Upper lobe of right lung (tissue), 1 donor: ENCODE measurements around the gene KIF1C. TPM values are rescaled to one million over a fixed set of nuclear protein-coding genes. Genes with fewer than 3 reads are reported as not detected.
"Not testable (repeated sequence)": the region's sequence is repeated elsewhere in the genome, so short reads cannot be mapped to it uniquely, and the experiment has no call there.

Experiments used
- ATAC-seq: fragments of 200-7000 bp; cut with Tn5 transposase; one replicate; pipeline ENCODE4 v1.9.1; 2020; ENCODE audit warnings: mild to moderate bottlenecking, moderate library complexity
- DNase-seq: peaks from one replicate; pipeline ENCODE4 v3.0.0-alpha.2; 2020
- H3K27ac ChIP-seq: fragments of 200-600 bp; one replicate; pipeline ENCODE4 v1.8.0; 2022
- H3K27me3 ChIP-seq: fragments of 200-600 bp; one replicate; pipeline ENCODE4 v1.8.0; 2022; ENCODE audit warnings: mild to moderate bottlenecking
- H3K36me3 ChIP-seq: fragments of 200-600 bp; one replicate; pipeline ENCODE4 v1.8.0; 2022
- H3K4me1 ChIP-seq: fragments of 200-600 bp; one replicate; pipeline ENCODE4 v1.8.0; 2022
- H3K4me3 ChIP-seq: fragments of 200-600 bp; one replicate; pipeline ENCODE4 v1.8.0; 2022; ENCODE audit warnings: mild to moderate bottlenecking
- H3K9me3 ChIP-seq: fragments of 200-600 bp; one replicate; pipeline ENCODE4 v1.8.0; 2022
- intact Hi-C: fragments of 100-400 bp; cut with DNase I; formaldehyde crosslinking; loops from one replicate; pipeline ENCODE4 v1.11.0; 2022
- total RNA-seq: library from RNA; stranded (reverse); fragmentation: NEBNext Ultra II Directional; extraction: Animal tissue kit (Norgen Biotek cat#: 25700); gene quantifications from one replicate; pipeline ENCODE4 v1.2.1, GENCODE V29; 2021
- TF ChIP-seq, protein P1 (sequence below): fragments of 200-600 bp; IDR thresholded peaks from one replicate; pipeline ENCODE4 v1.8.0; 2022; ENCODE audit warnings: antibody characterized with exemption
- donor health status: DM: no; HTN: yes; CAD: no; lungs with severe emphysema.

The KIF1C gene
- total RNA-seq, 1 donor from 2014 or later, result 254 TPM

DNA sequence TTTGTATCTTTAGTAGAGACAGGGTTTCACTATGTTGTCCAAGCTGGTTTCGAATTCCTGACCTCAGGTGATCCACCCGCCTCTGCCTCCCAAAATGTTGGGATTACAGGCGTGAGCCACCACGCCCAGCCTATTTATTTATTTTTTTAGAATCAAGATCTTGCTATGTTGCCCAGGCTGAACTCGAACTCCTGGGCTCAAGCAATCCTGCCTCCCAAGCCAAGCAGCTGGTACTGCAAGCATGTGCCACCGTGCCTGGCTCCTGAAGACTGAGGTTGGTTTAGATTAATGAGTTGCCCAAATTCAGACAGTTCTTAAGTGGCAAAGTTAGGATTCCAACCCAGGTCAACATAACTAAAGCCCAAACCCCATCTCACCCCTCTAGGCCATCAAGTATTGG, 29.5 kb downstream of the KIF1C start:
- H3K9me3 ChIP-seq, result no peaks in the 10 kb centered on the region
- no peak overlapping the region for H3K4me3 ChIP-seq
- H3K36me3 ChIP-seq, result peaks cover 19% of the 10 kb centered on the region
- TF ChIP-seq, protein P1, sequence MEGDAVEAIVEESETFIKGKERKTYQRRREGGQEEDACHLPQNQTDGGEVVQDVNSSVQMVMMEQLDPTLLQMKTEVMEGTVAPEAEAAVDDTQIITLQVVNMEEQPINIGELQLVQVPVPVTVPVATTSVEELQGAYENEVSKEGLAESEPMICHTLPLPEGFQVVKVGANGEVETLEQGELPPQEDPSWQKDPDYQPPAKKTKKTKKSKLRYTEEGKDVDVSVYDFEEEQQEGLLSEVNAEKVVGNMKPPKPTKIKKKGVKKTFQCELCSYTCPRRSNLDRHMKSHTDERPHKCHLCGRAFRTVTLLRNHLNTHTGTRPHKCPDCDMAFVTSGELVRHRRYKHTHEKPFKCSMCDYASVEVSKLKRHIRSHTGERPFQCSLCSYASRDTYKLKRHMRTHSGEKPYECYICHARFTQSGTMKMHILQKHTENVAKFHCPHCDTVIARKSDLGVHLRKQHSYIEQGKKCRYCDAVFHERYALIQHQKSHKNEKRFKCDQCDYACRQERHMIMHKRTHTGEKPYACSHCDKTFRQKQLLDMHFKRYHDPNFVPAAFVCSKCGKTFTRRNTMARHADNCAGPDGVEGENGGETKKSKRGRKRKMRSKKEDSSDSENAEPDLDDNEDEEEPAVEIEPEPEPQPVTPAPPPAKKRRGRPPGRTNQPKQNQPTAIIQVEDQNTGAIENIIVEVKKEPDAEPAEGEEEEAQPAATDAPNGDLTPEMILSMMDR, result no peak
- H3K4me1 ChIP-seq, result peaks cover 8% of the 10 kb centered on the region
- H3K27ac ChIP-seq, result no peak overlapping the region
- no peaks in the 10 kb centered on the region for H3K27me3 ChIP-seq
- ATAC-seq (no peak), DNase-seq (no peak)
- intact Hi-C loops, result no loop called here

DNA sequence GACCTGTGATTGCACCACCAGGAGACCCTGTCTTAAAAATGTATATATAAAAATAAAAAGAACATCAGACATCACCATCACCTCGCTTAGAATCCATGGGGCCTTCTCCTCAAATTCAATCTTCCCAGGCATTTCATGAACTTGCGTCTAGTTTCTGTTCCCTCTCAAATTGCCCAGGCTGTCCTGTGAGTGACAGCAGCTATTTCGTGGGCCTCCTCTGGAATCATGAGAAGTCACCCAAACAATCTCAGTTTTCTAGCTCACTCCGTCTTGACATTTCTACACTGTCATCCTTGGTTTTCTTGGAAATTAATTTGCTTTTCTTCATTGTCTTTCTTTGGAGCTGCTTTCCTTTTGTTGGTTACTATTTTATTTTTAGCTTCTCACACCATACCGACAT, 30.2 kb downstream of the KIF1C start:
- DNase-seq (no peak), ATAC-seq (no peak)
- Histone ChIP-seq H3K9me3 (no peaks in the 10 kb centered on the region), H3K27ac (no peak overlapping the region), H3K27me3 (no peaks in the 10 kb centered on the region), H3K4me1 (peaks cover 9% of the 10 kb centered on the region), H3K36me3 (peaks cover 13% of the 10 kb centered on the region), H3K4me3 (no peak overlapping the region)
- TF ChIP-seq, protein P1, result no peak
- intact Hi-C loops, result no loop called here

DNA sequence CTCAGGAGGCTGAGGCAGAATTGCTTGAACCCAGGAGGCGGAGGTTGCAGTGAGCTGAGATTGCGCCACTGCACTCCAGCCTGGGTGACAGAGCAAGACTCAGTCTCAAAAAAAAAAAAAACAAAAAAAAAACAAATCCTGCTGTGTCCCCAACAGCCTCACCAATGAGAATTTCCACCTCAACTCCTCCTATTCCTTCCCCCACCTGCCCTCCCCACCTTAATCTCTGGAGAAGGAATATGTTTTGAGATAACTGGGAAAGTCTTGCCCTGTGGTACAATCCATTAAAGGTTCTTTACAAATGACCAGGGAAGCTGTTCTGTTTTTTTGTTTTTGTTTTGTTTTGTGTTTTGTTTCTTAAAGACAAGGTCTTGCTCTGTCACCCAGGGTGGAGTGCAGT, 32.4 kb downstream of the KIF1C start:
- intact Hi-C loops, ATAC-seq, H3K4me1 ChIP-seq, H3K4me3 ChIP-seq, H3K36me3 ChIP-seq, H3K27ac ChIP-seq, DNase-seq, H3K9me3 ChIP-seq, H3K27me3 ChIP-seq: not testable (repeated sequence)

DNA sequence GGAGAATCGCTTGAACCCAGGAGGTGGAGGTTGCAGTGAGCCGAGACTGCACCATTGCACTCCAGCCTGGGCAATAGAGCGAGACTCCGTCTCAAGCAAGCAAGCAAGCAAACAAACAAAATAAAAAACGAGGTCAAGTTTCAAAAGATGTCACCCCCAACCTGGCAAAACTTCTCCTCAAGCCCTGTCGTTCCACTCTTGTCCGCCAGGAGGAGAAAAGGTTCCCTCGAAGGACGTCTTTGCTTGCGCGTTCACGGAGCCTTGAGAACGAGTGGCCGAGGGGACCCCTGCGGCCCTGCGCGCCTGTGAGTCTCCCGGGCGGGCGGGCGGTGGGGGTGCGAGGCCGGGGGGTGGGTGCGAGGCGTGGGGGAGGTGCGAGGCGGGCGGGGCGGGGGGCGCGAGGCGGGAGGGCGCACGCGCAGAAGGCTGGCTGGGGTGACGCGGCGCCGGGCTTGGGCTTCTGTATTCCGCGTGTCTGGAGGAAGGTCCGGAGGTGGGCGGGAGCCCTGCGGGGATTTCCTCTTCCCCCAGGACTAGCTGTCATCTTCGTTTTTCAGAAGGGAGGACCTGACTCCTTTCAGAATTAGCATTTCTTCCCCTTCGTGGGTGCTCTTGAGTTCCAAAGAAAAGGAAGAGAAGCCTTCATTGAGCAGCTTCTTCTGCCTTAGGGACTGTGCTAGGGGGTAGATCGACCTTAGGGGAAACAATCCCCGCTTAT, 33.8 kb downstream of the KIF1C start:
- ATAC-seq, result peak; percentile 90
- Histone ChIP-seq H3K9me3 (no peaks in the 10 kb centered on the region), H3K36me3 (no peaks in the 10 kb centered on the region), H3K27me3 (no peaks in the 10 kb centered on the region), H3K27ac (peak overlapping the region; percentile 37), H3K4me1 (peaks cover 9% of the 10 kb centered on the region), H3K4me3 (peak overlapping the region; percentile 47)
- TF ChIP-seq, protein P1, result peak; percentile 73
- intact Hi-C loops, result no loop called here
- DNase-seq, result peak; percentile 92

DNA sequence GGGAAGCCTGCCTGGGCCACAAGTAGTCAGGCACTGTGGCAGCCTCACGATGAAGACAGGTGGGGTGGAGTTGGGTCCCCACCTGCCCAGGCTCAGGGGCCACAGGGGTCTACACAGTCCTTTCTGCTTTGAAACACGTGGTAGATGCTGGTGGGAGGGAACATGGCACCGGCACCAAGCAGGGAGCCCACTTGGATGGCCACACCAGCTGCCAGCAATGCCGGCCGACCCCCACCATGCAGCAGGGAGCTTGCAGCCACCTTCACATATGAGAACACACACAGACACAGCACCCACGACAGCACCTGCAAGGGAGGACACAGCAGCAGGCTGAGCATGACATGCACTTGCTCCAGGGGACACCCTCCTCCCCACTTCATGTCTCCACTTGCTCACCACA, 35.1 kb downstream of the KIF1C start:
- Histone ChIP-seq H3K9me3 (no peaks in the 10 kb centered on the region), H3K27me3 (no peaks in the 10 kb centered on the region), H3K4me1 (peaks cover 9% of the 10 kb centered on the region), H3K4me3 (no peak overlapping the region), H3K36me3 (no peaks in the 10 kb centered on the region), H3K27ac (no peak overlapping the region)
- DNase-seq (no peak), ATAC-seq (no peak)
- TF ChIP-seq, protein P1, result no peak
- intact Hi-C loops, result no loop called here

DNA sequence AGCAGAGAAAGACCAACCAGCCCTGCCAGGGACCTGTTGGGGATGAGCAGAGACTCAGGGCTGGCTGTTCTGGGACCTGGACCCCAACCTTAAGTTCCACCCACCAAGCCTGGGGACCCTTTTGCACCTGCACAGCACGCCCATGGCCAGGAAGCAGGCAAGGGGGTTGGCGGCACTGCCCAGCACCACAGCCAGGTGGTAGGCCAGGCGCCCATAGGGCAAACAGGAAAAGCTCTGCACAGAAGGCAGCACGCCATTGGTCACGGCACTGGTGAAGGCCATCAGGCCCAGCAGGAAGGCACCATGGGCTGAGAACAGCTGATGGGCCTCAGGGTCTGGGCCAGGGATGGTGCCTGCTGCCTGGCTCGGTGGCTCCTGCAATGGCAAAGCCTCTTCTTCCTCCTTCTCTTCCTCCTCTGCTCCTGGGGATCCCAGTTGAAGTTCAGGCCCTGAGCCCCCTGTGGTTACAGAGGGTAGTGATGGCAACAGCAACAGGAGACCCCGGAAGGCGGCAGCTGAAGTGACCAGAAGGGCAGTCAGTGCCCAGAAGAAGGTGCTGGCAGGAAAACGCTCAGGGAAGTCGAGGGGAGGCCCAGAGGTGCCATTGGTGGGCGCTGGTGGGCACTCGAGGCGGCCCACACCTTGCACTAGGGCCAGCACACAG, 35.7 kb downstream of the KIF1C start:
- Histone ChIP-seq H3K27me3 (no peaks in the 10 kb centered on the region), H3K27ac (no peak overlapping the region), H3K9me3 (no peaks in the 10 kb centered on the region), H3K4me1 (peaks cover 9% of the 10 kb centered on the region), H3K36me3 (no peaks in the 10 kb centered on the region), H3K4me3 (no peak overlapping the region)
- DNase-seq (no peak), ATAC-seq (no peak)
- TF ChIP-seq, protein P1, result no peak
- intact Hi-C loops, result no loop called here
